HepG2 (cell line): ENCODE results near the gene EEFSEC.

Experiments used
- CTCF ChIP-seq: sonication (generic); formaldehyde crosslinking; IDR thresholded peaks from 2 replicates; pipeline ENCODE4 v1.5.0; 2020; ENCODE audit warnings: mild to moderate bottlenecking, missing genetic modification reagents, moderate library complexity
- DPF2 ChIP-seq: sonication (generic); formaldehyde crosslinking; IDR thresholded peaks from 2 replicates; pipeline ENCODE4 v1.4.0; 2020; ENCODE audit warnings: mild to moderate bottlenecking, low read depth, missing genetic modification reagents, borderline replicate concordance
- KDM1A ChIP-seq: IDR thresholded peaks from 2 replicates; pipeline ENCODE4 v1.6.1; 2016; ENCODE audit warnings: missing compliant biosample characterization
- MTA1 ChIP-seq: sonication (generic); formaldehyde crosslinking; IDR thresholded peaks from 2 replicates; pipeline ENCODE4 v1.4.0; 2020; ENCODE audit warnings: missing genetic modification reagents, mild to moderate bottlenecking, borderline replicate concordance
- POLR2AphosphoS5 ChIP-seq: IDR thresholded peaks from 2 replicates; pipeline ENCODE4 v1.6.1; 2012; ENCODE audit warnings: low read depth, low read length
- ZNF788 ChIP-seq: sonication (generic); formaldehyde crosslinking; IDR thresholded peaks from 2 replicates; pipeline ENCODE4 v1.5.0; 2020; ENCODE audit warnings: mild to moderate bottlenecking, missing genetic modification reagents, borderline replicate concordance

- TF ChIP-seq KDM1A (no peak), DPF2 (no peak), MTA1 (CRISPR knock-in tag) (no peak), CTCF (CRISPR knock-in tag) (no peak), POLR2AphosphoS5 (no peak), ZNF788 (CRISPR knock-in tag) (no peak)
These were observed 271.3 kb downstream of the EEFSEC start for GRCh38 chr3:128424508-128425069.
